ENCODE measurements around the gene KIF17. TPM values are rescaled to one million over a fixed set of nuclear protein-coding genes. Genes with fewer than 3 reads are reported as not detected.

KIF17 gene
- polyA plus RNA-seq, 2 donors, result 0.45 to 0.48 TPM

DNA sequence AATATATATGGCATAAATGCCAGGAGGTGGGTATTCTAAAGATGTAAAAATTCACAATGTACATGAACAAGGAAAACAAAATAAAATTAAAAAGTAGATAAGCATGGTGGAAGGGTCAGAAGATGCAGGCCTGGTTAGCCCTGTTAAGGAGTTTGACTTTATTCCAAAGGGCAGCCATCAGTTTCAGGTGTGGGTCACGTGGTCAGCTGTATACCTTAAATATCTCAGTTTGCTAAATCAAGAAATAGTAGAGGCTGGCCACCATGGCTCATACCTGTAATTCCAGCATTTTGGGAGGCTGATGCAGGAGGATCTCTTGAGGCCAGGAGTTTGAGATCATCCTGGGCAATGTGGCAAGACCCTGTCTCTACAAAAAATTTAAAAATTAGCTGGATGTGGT is 93.1 kb downstream of the KIF17 start:
- Histone ChIP-seq H3K4me1 (ENCODE audit: control insufficient read depth in 2 of 2, insufficient read depth in 2 of 2, low read length in 1 of 2) (no peaks in the 10 kb centered on the region), H3K9me3 (ENCODE audit: control insufficient read depth in 2 of 2, insufficient read depth in 1 of 2, low read depth in 1 of 2, low read length in 1 of 2) (no peaks in the 10 kb centered on the region), H3K27me3 (ENCODE audit: control insufficient read depth in 1 of 2, insufficient read depth in 2 of 2, low read length in 2 of 2) (no peaks in the 10 kb centered on the region), H3K4me3 (ENCODE audit: low read depth in 1 of 2, low read length in 2 of 2) (no peak overlapping the region), H3K36me3 (ENCODE audit: control insufficient read depth in 2 of 2, insufficient read depth in 2 of 2, low read length in 1 of 2) (no peaks in the 10 kb centered on the region), H3K27ac (ENCODE audit: low read depth in 2 of 2, low read length in 1 of 2) (no peak overlapping the region)
- WGBS, 2 donors, result 61 to 83% methylated on average over 1 of the region's 1 CpG

DNA sequence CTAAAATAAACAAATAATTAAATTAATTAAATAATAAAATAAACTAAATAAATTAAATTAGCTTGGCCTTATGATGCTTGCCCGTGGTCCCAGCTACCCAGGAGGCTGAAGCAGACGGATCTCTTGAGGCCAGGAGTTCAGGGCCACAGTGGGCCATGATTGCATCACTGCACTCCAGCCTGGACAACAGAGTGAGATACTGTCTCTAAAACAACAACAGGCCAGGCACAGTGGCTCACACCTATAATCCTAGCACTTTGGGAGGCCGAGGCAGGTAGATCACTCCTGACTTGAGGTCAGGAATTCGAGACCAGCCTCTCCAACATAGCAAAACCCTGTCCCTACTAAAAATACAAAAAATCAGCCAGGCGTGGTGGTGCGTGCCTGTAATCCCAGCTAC is 96.8 kb downstream of the KIF17 start:
- no peaks in the 10 kb centered on the region for H3K36me3 ChIP-seq (ENCODE audit: control insufficient read depth in 2 of 2, insufficient read depth in 2 of 2, low read length in 1 of 2)
- H3K4me1 ChIP-seq (ENCODE audit: control insufficient read depth in 2 of 2, insufficient read depth in 2 of 2, low read length in 1 of 2), result no peaks in the 10 kb centered on the region
- H3K27ac ChIP-seq (ENCODE audit: low read depth in 2 of 2, low read length in 1 of 2), result no peak overlapping the region
- no peak overlapping the region for H3K4me3 ChIP-seq (ENCODE audit: low read depth in 1 of 2, low read length in 2 of 2)
- no peaks in the 10 kb centered on the region for H3K27me3 ChIP-seq (ENCODE audit: control insufficient read depth in 1 of 2, insufficient read depth in 2 of 2, low read length in 2 of 2)
- 74 to 87% methylated on average over 6 of the region's 6 CpGs for WGBS, 2 donors
- H3K9me3 ChIP-seq (ENCODE audit: control insufficient read depth in 2 of 2, insufficient read depth in 1 of 2, low read depth in 1 of 2, low read length in 1 of 2), result no peaks in the 10 kb centered on the region

DNA sequence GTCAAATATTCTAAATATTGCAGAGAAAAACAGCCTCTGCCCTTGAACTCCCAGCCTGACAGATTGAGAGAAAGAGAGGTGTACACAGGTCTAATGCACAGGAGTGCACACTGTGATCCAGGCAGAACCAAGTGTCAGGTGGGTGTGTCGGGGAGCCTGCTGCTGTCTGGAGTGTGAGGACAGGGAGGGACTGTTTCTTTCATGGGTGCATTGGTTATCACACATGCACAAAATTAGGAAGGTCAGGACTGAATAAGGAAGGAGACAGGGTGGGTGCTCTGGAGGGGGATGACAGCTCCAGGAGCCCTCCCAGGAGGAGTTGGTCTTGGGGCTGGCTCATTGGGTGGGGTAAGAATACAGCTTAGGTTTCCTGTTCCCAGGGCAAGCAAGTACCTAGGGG is 97.8 kb downstream of the KIF17 start:
- no peak overlapping the region for H3K27ac ChIP-seq (ENCODE audit: low read depth in 2 of 2, low read length in 1 of 2)
- no peaks in the 10 kb centered on the region for H3K36me3 ChIP-seq (ENCODE audit: control insufficient read depth in 2 of 2, insufficient read depth in 2 of 2, low read length in 1 of 2)
- no peaks in the 10 kb centered on the region for H3K27me3 ChIP-seq (ENCODE audit: control insufficient read depth in 1 of 2, insufficient read depth in 2 of 2, low read length in 2 of 2)
- no peaks in the 10 kb centered on the region for H3K9me3 ChIP-seq (ENCODE audit: control insufficient read depth in 2 of 2, insufficient read depth in 1 of 2, low read depth in 1 of 2, low read length in 1 of 2)
- WGBS, 2 donors, result 78 to 81% methylated on average over 1 of the region's 1 CpG
- no peak overlapping the region for H3K4me3 ChIP-seq (ENCODE audit: low read depth in 1 of 2, low read length in 2 of 2)
- H3K4me1 ChIP-seq (ENCODE audit: control insufficient read depth in 2 of 2, insufficient read depth in 2 of 2, low read length in 1 of 2), result no peaks in the 10 kb centered on the region

DNA sequence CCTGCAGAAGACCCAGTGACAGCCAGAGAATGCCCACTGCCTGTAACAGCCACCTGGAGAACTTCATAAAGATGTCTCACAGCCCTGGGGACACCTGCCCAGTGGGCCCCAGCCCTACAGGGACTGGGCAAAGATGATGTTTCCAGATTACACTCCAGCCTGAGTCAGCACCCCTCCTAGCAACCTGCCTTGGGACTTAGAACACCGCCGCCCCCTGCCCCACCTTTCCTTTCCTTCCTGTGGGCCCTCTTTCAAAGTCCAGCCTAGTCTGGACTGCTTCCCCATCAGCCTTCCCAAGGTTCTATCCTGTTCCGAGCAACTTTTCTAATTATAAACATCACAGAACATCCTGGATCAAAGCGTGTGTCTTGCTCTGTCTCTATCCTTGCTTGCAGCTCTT is 99.3 kb downstream of the KIF17 start:
- Histone ChIP-seq H3K36me3 (ENCODE audit: control insufficient read depth in 2 of 2, insufficient read depth in 2 of 2, low read length in 1 of 2) (no peaks in the 10 kb centered on the region), H3K9me3 (ENCODE audit: control insufficient read depth in 2 of 2, insufficient read depth in 1 of 2, low read depth in 1 of 2, low read length in 1 of 2) (no peaks in the 10 kb centered on the region), H3K27ac (ENCODE audit: low read depth in 2 of 2, low read length in 1 of 2) (no peak overlapping the region), H3K4me1 (ENCODE audit: control insufficient read depth in 2 of 2, insufficient read depth in 2 of 2, low read length in 1 of 2) (peaks cover 0 to 1% of the 10 kb centered on the region in 2 donors), H3K27me3 (ENCODE audit: control insufficient read depth in 1 of 2, insufficient read depth in 2 of 2, low read length in 2 of 2) (no peaks in the 10 kb centered on the region), H3K4me3 (ENCODE audit: low read depth in 1 of 2, low read length in 2 of 2) (no peak overlapping the region)
- 61 to 76% methylated on average over 4 of the region's 4 CpGs for WGBS, 2 donors

DNA sequence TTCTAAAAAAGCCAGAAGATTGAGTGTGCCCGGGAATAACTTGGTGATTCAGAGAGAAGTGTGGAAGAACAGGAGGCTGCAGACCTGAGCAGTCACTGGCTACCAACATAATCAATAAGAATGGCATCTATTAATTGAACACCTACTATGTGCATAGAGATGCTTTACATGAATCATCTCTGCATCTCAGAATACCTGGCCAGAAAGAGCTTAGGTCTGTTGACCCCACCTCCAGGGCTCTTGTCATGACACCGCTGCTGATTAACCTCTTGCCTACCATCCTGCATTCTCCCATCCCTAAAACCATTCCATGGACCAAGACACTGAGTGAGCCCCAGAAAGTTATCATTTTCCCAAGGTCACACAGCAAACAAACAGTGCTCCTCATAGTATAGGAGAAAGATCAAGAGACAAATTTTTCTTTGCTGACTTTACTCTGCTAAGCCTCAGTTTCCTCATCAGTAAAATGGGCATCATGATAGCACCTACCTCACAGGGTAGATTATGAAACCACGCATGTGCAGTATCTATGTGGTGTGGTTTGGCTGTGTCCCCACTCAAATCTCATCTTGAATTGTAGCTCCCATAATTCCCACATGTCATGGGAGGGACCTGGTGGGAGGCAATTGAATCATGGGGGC is 100.8 kb downstream of the KIF17 start:
- Histone ChIP-seq H3K27ac (ENCODE audit: low read depth in 2 of 2, low read length in 1 of 2) (no peak overlapping the region), H3K36me3 (ENCODE audit: control insufficient read depth in 2 of 2, insufficient read depth in 2 of 2, low read length in 1 of 2) (no peaks in the 10 kb centered on the region), H3K9me3 (ENCODE audit: control insufficient read depth in 2 of 2, insufficient read depth in 1 of 2, low read depth in 1 of 2, low read length in 1 of 2) (no peaks in the 10 kb centered on the region), H3K27me3 (ENCODE audit: control insufficient read depth in 1 of 2, insufficient read depth in 2 of 2, low read length in 2 of 2) (no peaks in the 10 kb centered on the region), H3K4me3 (ENCODE audit: low read depth in 1 of 2, low read length in 2 of 2) (no peak overlapping the region), H3K4me1 (ENCODE audit: control insufficient read depth in 2 of 2, insufficient read depth in 2 of 2, low read length in 1 of 2) (peaks cover 0 to 4% of the 10 kb centered on the region in 2 donors)
- WGBS, 2 donors, result 60 to 70% methylated on average over 3 of the region's 3 CpGs

DNA sequence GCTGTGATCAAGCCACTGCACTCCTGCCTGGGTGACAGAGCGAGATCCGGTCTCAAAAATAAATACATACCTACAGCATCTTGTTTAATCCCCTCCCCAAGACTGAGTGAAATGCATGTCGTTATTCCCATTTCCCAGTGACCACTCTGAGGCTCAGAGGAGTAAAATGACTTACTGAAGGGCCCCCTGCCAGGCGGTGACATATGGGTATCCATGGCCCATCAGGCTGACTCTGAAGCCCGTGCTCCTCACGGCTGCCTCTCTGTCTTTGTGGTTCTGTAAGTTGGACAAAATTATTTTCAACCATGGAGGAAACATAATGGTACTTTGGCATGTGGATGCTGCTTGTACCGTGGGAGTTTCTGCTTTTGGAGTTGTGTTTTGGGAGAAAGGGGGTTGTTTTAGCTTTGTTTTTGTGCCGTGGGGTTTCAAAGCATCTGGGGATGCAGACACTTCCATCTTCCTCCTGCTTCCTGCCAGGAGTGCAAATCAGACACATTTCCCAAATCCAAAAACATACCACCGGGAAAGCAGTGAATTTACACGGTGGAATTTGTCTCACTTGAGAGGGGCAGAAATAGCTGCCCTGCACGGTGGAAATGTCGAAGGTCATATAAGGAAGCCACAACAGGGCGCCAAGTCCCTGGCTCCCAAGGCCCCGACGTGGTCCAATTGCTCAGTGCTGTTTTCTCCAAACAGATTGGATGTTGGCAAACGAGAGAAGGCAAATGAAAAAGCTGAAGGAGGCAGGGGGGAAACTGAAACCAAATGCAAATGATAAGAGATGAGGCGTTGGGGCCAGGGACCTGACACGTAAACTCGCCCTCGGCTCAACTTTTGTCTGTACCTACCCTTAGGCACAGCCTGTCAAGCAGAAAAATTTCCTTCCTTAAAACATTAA is 101.6 kb downstream of the KIF17 start:
- no peaks in the 10 kb centered on the region for H3K36me3 ChIP-seq (ENCODE audit: control insufficient read depth in 2 of 2, insufficient read depth in 2 of 2, low read length in 1 of 2)
- H3K9me3 ChIP-seq (ENCODE audit: control insufficient read depth in 2 of 2, insufficient read depth in 1 of 2, low read depth in 1 of 2, low read length in 1 of 2), result no peaks in the 10 kb centered on the region
- WGBS, 2 donors, result 43 to 46% methylated on average over 20 of the region's 20 CpGs
- H3K4me3 ChIP-seq (ENCODE audit: low read depth in 1 of 2, low read length in 2 of 2), result no peak overlapping the region
- no peaks in the 10 kb centered on the region for H3K27me3 ChIP-seq (ENCODE audit: control insufficient read depth in 1 of 2, insufficient read depth in 2 of 2, low read length in 2 of 2)
- no peak overlapping the region for H3K27ac ChIP-seq (ENCODE audit: low read depth in 2 of 2, low read length in 1 of 2)
- peaks cover 0 to 4% of the 10 kb centered on the region in 2 donors for H3K4me1 ChIP-seq (ENCODE audit: control insufficient read depth in 2 of 2, insufficient read depth in 2 of 2, low read length in 1 of 2)

DNA sequence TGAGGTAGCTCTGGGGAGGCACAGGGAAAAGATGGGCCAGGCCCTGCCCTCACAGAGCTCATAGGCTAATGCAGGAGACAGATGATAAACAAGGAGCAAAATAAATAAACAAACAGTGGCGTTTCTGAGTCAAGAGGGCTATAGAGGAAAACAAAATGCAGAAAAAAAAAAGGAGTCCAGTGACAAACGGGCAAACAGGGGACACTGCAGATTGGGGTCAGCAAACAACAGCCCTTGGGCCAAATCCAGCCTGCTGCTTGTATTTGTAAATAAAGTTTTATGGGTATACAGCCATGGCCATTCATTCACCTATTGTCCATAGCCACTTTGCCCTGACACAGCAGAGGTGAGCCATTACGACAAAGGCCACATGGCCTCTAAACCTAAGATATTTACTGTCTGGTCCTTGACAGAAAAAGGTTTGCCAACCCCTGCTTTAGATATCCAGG is 103.7 kb downstream of the KIF17 start:
- H3K27ac ChIP-seq (ENCODE audit: low read depth in 2 of 2, low read length in 1 of 2), result peak overlapping the region; percentile 91 to 93
- peaks cover 0 to 4% of the 10 kb centered on the region in 2 donors for H3K4me1 ChIP-seq (ENCODE audit: control insufficient read depth in 2 of 2, insufficient read depth in 2 of 2, low read length in 1 of 2)
- no peak overlapping the region for H3K4me3 ChIP-seq (ENCODE audit: low read depth in 1 of 2, low read length in 2 of 2)
- WGBS, 2 donors, result 57 to 61% methylated on average over 3 of the region's 3 CpGs
- H3K9me3 ChIP-seq (ENCODE audit: control insufficient read depth in 2 of 2, insufficient read depth in 1 of 2, low read depth in 1 of 2, low read length in 1 of 2), result no peaks in the 10 kb centered on the region
- H3K27me3 ChIP-seq (ENCODE audit: control insufficient read depth in 1 of 2, insufficient read depth in 2 of 2, low read length in 2 of 2), result no peaks in the 10 kb centered on the region
- no peaks in the 10 kb centered on the region for H3K36me3 ChIP-seq (ENCODE audit: control insufficient read depth in 2 of 2, insufficient read depth in 2 of 2, low read length in 1 of 2)

Other genes starting within 250 kb of the KIF17 start
- 10 to 100 TPM; 11.2 to 44.7 TPM for gene CAMK2N1, start 231.8 kb downstream of the KIF17 start, polyA plus RNA-seq
- gene MUL1, start 209.9 kb downstream of the KIF17 start, polyA plus RNA-seq, result 10 to 100 TPM in 1 of 2 donors, 1 to 10 TPM in 1; 6.5 to 16.3 TPM
- under 1 TPM; 0.04 to 0.12 TPM for gene FAM43B, start 165.4 kb downstream of the KIF17 start, polyA plus RNA-seq
- gene CDA, start 128.9 kb downstream of the KIF17 start, polyA plus RNA-seq, result 100 to 1,000 TPM; 107 to 110 TPM
- 10 to 100 TPM; 52.0 to 61.2 TPM for gene PINK1, start 84.5 kb downstream of the KIF17 start, polyA plus RNA-seq
- gene DDOST, start 56.6 kb downstream of the KIF17 start, polyA plus RNA-seq, result 100 to 1,000 TPM in 1 of 2 donors, 10 to 100 TPM in 1; 73.2 to 126 TPM
- under 1 TPM; 0.12 to 0.27 TPM for gene SH2D5, start 14.7 kb upstream of the KIF17 start, polyA plus RNA-seq
- gene HP1BP3, start 69.3 kb upstream of the KIF17 start, polyA plus RNA-seq, result 10 to 100 TPM; 66.3 to 85.1 TPM

Measured in esophagus (tissue), 2 donors.